ENCODE results near the gene TP53BP2.
"Not testable (repeated sequence)": the region's sequence is repeated elsewhere in the genome, so short reads cannot be mapped to it uniquely, and the experiment has no call there.

Gene TP53BP2, protein sequence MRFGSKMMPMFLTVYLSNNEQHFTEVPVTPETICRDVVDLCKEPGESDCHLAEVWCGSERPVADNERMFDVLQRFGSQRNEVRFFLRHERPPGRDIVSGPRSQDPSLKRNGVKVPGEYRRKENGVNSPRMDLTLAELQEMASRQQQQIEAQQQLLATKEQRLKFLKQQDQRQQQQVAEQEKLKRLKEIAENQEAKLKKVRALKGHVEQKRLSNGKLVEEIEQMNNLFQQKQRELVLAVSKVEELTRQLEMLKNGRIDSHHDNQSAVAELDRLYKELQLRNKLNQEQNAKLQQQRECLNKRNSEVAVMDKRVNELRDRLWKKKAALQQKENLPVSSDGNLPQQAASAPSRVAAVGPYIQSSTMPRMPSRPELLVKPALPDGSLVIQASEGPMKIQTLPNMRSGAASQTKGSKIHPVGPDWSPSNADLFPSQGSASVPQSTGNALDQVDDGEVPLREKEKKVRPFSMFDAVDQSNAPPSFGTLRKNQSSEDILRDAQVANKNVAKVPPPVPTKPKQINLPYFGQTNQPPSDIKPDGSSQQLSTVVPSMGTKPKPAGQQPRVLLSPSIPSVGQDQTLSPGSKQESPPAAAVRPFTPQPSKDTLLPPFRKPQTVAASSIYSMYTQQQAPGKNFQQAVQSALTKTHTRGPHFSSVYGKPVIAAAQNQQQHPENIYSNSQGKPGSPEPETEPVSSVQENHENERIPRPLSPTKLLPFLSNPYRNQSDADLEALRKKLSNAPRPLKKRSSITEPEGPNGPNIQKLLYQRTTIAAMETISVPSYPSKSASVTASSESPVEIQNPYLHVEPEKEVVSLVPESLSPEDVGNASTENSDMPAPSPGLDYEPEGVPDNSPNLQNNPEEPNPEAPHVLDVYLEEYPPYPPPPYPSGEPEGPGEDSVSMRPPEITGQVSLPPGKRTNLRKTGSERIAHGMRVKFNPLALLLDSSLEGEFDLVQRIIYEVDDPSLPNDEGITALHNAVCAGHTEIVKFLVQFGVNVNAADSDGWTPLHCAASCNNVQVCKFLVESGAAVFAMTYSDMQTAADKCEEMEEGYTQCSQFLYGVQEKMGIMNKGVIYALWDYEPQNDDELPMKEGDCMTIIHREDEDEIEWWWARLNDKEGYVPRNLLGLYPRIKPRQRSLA

GRCh38 chr1:223845810-223846682 lies at the start of gene TP53BP2:
TSS of gene TP53BP2 (minus strand) at chr1:223845947. CDS start at chr1:223845680, 267 bp downstream.
- DNase-seq = peak; percentile 89

DNA sequence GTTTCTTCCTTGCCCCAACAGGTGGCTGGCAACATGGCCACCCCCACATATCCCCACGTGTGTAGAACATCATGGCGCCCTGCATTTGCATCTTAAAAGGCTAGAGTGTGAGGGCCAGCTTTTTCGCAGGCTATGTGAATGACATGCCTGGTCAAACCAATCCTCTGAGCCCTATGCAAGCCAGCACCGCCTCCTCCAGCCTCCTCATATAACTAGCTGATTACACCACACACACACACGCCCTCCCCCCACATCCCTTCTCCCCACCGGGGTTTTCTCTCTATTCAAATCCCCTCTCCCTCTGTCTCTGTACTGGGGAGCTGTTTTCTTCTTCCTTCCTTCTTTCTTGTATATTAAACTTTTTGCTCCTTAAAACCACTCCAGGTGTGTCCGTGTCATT lies 44.7 kb upstream of the TP53BP2 start:
- DNase-seq = not testable (repeated sequence)

DNA sequence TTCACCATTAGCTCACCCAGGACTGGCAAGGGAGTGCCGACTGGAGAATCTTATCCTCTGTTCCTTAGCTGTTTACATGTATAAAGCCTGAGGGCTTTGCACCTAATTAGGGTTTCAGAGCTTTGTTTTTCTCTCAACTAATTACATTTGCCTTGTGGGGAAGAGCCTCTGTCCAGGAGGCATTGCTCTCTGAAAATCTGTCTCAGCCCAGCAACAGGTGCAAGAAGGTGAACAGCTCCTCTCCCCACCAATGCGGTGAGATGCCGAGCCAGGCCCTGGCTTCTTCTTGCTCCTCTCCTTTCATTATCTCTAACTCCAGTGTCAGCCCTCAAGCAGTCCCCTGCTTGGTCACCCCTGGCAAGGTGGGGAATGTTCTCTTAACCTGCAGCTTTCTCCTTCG lies 43.6 kb upstream of the TP53BP2 start:
- DNase-seq = not testable (repeated sequence)

GRCh38 chr1:223887747-223888418 lies 42.1 kb upstream of the TP53BP2 start:
- no peak for DNase-seq

DNA sequence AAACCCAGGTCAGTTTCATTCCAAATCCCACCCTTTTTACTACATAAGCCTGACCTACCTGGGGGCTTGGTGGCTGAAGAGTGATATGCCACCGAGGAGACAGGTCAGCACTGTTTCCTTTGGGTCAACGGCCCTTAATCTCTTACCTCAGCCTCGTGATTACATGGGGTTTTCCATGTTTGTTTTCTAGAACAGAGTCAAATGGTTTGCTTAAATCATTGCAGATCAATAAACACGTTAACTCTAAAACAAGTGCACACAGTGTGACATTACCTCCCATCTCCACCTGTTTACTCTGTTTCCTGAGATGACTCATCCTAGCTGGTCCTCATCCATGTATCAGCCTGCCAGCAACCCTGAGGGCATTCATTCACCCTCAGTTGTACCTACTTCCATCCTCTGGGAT lies 40.8 kb upstream of the TP53BP2 start:
- no peak for DNase-seq

- no peak for DNase-seq
Observed at GRCh38 chr1:223885614-223886013, 39.9 kb upstream of the TP53BP2 start.

- no peak for DNase-seq
Observed at GRCh38 chr1:223878598-223879325, 33.0 kb upstream of the TP53BP2 start.

GRCh38 chr1:223877804-223878203 lies 32.1 kb upstream of the TP53BP2 start:
- no peak for DNase-seq

- DNase-seq = peak; percentile 19
Observed at GRCh38 chr1:223876590-223876989, 30.8 kb upstream of the TP53BP2 start.

DNA sequence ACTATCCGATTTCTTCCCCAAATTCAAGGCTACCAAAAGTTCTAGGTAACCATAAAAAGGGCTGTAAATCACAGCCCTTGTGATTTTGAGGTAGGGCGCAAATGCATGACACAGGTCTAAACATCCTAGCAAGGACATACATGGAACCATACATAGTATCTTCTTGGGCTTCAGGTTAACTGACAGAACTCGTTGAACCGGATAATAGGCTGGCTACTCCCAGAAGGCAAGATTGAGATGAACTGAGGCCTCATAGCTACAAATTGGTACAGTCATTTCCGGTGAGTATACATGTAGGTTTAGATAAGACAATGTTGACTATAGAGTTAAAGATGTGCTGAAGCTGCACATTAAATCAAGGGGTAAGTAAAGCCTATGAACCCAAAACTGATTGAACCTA lies 27.3 kb upstream of the TP53BP2 start:
- DNase-seq = no peak

DNA sequence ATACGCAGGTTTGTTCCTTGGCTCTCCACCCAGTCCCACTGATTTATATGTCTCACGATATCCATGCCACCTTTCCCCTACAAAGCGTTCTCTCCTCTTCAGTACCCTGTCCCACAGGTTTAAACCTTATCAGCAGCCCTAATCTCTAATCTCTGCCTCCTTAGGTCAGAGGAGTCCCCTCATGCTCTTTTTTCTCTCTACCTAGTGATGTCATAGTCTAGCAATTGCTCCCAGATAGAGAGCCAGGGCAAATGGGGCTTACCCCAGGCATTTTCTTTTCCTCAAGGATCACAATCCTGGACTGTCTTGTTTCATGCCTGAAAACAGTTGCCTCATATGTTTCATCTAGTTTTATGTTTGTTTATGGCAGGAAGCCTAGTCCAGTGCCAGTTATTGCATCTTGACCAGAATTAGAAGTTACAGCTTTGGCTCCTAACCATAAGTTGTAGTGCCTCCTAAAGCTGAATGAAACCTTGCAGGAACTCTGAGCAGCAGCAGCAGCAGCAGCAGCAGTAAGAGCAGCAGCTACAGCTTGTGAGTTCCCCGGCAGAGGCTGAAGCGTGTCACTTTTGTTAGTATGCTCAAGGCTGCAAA lies 26.7 kb upstream of the TP53BP2 start:
- DNase-seq = no peak

DNA sequence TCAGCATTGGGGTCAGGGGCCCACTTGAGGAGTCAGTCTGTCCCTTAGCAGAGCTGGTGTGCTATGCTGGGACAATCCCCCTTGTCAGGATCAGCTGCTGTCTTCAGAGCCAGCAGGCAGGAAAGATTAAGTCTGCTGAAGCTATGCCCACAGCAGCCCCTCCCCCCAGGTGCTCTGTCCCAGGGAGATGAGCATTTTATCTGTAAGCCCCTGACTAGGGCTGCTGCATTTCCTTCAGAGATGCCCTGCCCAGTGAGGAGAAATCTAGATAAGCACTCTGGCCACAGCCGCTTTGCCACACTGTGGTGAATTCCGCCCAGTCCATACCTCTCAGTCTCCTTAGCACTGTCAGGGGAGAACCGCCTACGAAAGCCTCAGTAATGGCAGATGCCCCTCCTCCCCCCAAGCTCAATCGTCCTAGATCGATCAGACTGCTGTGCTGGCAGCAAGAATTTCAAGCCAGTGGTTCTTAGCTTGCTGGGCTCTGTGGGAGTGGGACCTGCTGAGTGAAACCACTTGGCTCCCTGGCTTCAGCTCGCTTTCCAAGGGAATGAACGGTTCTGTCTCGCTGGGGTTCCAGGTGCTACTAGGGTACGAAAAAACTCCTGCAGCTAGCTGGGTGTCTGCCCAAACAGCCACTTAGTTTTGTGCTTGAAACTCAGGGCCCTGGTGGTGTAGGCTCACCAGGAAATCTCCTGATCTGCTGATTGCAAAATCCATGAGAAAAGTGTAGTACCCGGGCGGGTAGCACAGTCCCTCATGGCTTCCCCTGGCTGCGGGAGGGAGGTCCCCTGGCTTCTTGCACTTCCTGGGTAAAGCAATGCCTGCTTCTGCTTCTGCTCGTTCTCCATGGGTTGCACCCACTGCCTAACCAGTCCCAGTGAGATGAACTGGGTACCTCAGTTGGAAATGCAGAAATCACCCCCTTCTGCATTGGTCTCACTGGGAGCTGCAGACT lies 25.1 kb upstream of the TP53BP2 start:
- DNase-seq = no peak

- not testable (repeated sequence) for DNase-seq
Observed at GRCh38 chr1:223864599-223865368, 19.0 kb upstream of the TP53BP2 start.

DNA sequence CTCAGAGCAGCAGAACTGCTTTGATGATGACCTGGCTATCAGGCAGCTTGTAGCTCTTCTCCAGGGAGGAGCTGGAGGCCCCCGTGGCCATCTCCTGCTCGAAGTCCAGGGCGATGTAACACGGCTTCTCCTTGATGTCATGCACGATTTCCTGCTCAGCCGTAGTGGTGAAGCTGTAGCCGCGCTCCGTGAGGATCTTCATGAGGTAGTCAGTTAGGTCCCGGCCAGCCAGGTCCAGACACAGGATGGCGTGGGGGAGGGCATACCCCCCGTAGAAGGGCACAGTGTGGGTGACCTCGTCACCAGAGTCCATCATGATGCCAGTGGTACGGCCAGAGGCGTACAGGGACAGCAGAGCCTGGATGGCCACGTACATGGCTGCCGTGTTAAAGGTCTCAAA lies 18.3 kb upstream of the TP53BP2 start:
- DNase-seq = no peak

GRCh38 chr1:223861904-223862303 lies 16.2 kb upstream of the TP53BP2 start:
- no peak for DNase-seq

GRCh38 chr1:223860051-223860622 lies 14.4 kb upstream of the TP53BP2 start:
- no peak for DNase-seq

GRCh38 chr1:223859058-223859457 lies 13.3 kb upstream of the TP53BP2 start:
- DNase-seq = no peak

- no peak for DNase-seq
Observed at GRCh38 chr1:223856386-223856785, 10.6 kb upstream of the TP53BP2 start.
